HepG2 (cell line): Measurements from ENCODE around the gene SNCG. TPM values are rescaled to one million over a fixed set of nuclear protein-coding genes. Genes with fewer than 3 reads are reported as not detected.

Experiments
- ATAC-seq: fragments of 200-7000 bp; cut with Tn5 transposase; 3 replicates; pipeline ENCODE4 v1.9.1; 2020; ENCODE audit warnings: mild to moderate bottlenecking, moderate library complexity
- BruUV-seq: library from RNA; stranded (reverse); fragments of 400-500 nt; replicated peaks from 2 replicates; lab custom pipeline; 2021; lab: Mats Ljungman, UMichigan
- CTCF ChIA-PET: fragments of 300-600 bp; formaldehyde crosslinking; extraction: SDS; loops from one replicate; lab custom pipeline; 2021; ENCODE audit warnings: low total read pairs, inconsistent platforms, low intra/inter-chr PET ratio; lab: Yijun Ruan, JAX
- POLR2A ChIA-PET: fragments of 350-600 bp; sonication (Branson Sonifier 250); formaldehyde crosslinking; loops from one replicate; lab custom pipeline; 2020; ENCODE audit warnings: antibody characterized with exemption, inconsistent platforms; lab: Yijun Ruan, JAX
- DNase-seq: peaks from one replicate; pipeline ENCODE4 v3.0.0-alpha.2; 2015; ENCODE audit warnings: low spot score
- FAIRE-seq: peaks from 3 replicates; lab custom pipeline; 2011; peaks lifted over from hg19 to GRCh38; lab: Jason Lieb, UNC
- H2AFZ ChIP-seq: one replicate; pipeline ENCODE4 v1.6.1; 2011; ENCODE audit warnings: low read length, inconsistent platforms
- H3K27ac ChIP-seq: fragments of 300-600 bp; 3 replicates; pipeline ENCODE4 v1.8.0; 2011; ENCODE audit warnings: mixed run types, mild to moderate bottlenecking, mixed read lengths, low read length, inconsistent platforms; ENCODE audit not compliant: insufficient read depth; ENCODE audit errors: extremely low read length
- H3K27me3 ChIP-seq, 2 experiments: fragments of 200-600 bp in 1 of 2; 2 replicates in 1 of 2; 3 replicates in 1 of 2; pipeline versions ENCODE4 v1.6.0 to v1.8.0; 2011; ENCODE audit warnings: low read length in 2 of 2, mild to moderate bottlenecking in 2 of 2, moderate library complexity in 2 of 2, inconsistent platforms in 1 of 2; ENCODE audit not compliant: insufficient read depth in 2 of 2, control insufficient read depth in 1 of 2
- H3K36me3 ChIP-seq, 2 experiments: fragments of 200-600 bp in 1 of 2; replicated peaks in 1 of 2; 2 replicates in 1 of 2; 3 replicates in 1 of 2; pipeline versions ENCODE4 v1.5.1 to v1.8.0; 2011; ENCODE audit warnings: low read length in 2 of 2, inconsistent platforms in 1 of 2; ENCODE audit not compliant: insufficient read depth in 2 of 2, control insufficient read depth in 1 of 2
- H3K4me1 ChIP-seq: 2 replicates; pipeline ENCODE4 v1.5.1; 2012; ENCODE audit warnings: low read length, inconsistent platforms; ENCODE audit not compliant: insufficient read depth
- H3K4me2 ChIP-seq: 2 replicates; pipeline ENCODE4 v1.6.0; 2011; ENCODE audit warnings: low read depth, low read length, inconsistent platforms
- H3K4me3 ChIP-seq, 3 experiments: fragments of 200-600 bp in 1 of 3; sonication (generic), shearing (Covaris generic) in 1 of 3; replicated peaks in 1 of 3; 2 replicates each; pipeline ENCODE4 v1.5.1; 2011 to 2016; ENCODE audit warnings: low read length in 3 of 3, inconsistent platforms in 2 of 3, low read depth in 2 of 3, mild to moderate bottlenecking in 2 of 3, control low read depth in 1 of 3, mixed read lengths in 1 of 3; ENCODE audit not compliant: insufficient read depth in 1 of 3
- H3K79me2 ChIP-seq: one replicate; pipeline ENCODE4 v1.6.1; 2011; ENCODE audit warnings: low read length, inconsistent platforms; ENCODE audit not compliant: insufficient read depth
- H3K9ac ChIP-seq: 2 replicates; pipeline ENCODE4 v1.6.0; 2011; ENCODE audit warnings: mild to moderate bottlenecking, low read depth, low read length, inconsistent platforms; ENCODE audit not compliant: insufficient read depth
- H3K9me3 ChIP-seq: 2 replicates; pipeline ENCODE4 v1.5.1; 2012; ENCODE audit warnings: mild to moderate bottlenecking, low read length
- H4K20me1 ChIP-seq: 2 replicates; pipeline ENCODE4 v1.6.0; 2011; ENCODE audit warnings: inconsistent platforms, mild to moderate bottlenecking, low read length, moderate library complexity; ENCODE audit not compliant: insufficient read depth
- ARID5B ChIP-seq: IDR thresholded peaks from 2 replicates; pipeline ENCODE4 v1.4.0; 2020; ENCODE audit warnings: mild to moderate bottlenecking, missing genetic modification reagents
- ATAD3A ChIP-seq: sonication (generic); formaldehyde crosslinking; IDR thresholded peaks from 2 replicates; pipeline ENCODE4 v1.4.0; 2020; ENCODE audit warnings: missing genetic modification reagents
- BHLHE40 ChIP-seq: IDR thresholded peaks from 2 replicates; pipeline ENCODE4 v1.6.1; 2011; ENCODE audit warnings: low read length, improper control_type of control experiment
- CC2D1A ChIP-seq: sonication (generic); formaldehyde crosslinking; IDR thresholded peaks from 2 replicates; pipeline ENCODE4 v1.8.1; 2023; ENCODE audit warnings: mild to moderate bottlenecking, missing genetic modification reagents
- FOXK1 ChIP-seq: sonication (generic); formaldehyde crosslinking; IDR thresholded peaks from 2 replicates; pipeline ENCODE4 v1.4.0; 2020; ENCODE audit warnings: low read depth, missing genetic modification reagents, borderline replicate concordance
- FUBP1 ChIP-seq: sonication (generic); formaldehyde crosslinking; IDR thresholded peaks from 2 replicates; pipeline ENCODE4 v1.5.1; 2020; ENCODE audit warnings: missing genetic modification reagents, mild to moderate bottlenecking, borderline replicate concordance
- JUN ChIP-seq: sonication (generic); formaldehyde crosslinking; IDR thresholded peaks from 2 replicates; pipeline ENCODE4 v1.4.0; 2020; ENCODE audit warnings: mild to moderate bottlenecking, missing genetic modification reagents
- NKX3-1 ChIP-seq: sonication (generic); formaldehyde crosslinking; IDR thresholded peaks from 2 replicates; pipeline ENCODE4 v1.5.0; 2020; ENCODE audit warnings: missing genetic modification reagents
- NRL ChIP-seq: sonication (generic); formaldehyde crosslinking; IDR thresholded peaks from 2 replicates; pipeline ENCODE4 v1.5.0; 2020; ENCODE audit warnings: missing genetic modification reagents, mild to moderate bottlenecking, moderate library complexity, borderline replicate concordance
- SMARCE1 ChIP-seq: fragments of 450-650 bp; IDR thresholded peaks from 2 replicates; pipeline ENCODE4 v1.6.1; 2017; ENCODE audit warnings: borderline replicate concordance
- SMC3 ChIP-seq: IDR thresholded peaks from 2 replicates; pipeline ENCODE4 v1.6.1; 2011; ENCODE audit warnings: low read length, improper control_type of control experiment
- TFDP1 ChIP-seq: IDR thresholded peaks from 2 replicates; pipeline ENCODE4 v1.6.1; 2016; ENCODE audit warnings: missing compliant biosample characterization, missing genetic modification reagents, borderline replicate concordance
- YEATS2 ChIP-seq: sonication (generic); formaldehyde crosslinking; IDR thresholded peaks from 2 replicates; pipeline ENCODE4 v1.4.0; 2020; ENCODE audit warnings: missing genetic modification reagents, borderline replicate concordance
- ZFP37 ChIP-seq: sonication (generic); formaldehyde crosslinking; IDR thresholded peaks from 2 replicates; pipeline ENCODE4 v1.4.0; 2020; ENCODE audit warnings: missing genetic modification reagents, borderline replicate concordance
- ZNF331 ChIP-seq: sonication (generic); formaldehyde crosslinking; IDR thresholded peaks from 2 replicates; pipeline ENCODE4 v1.4.0; 2020; ENCODE audit warnings: missing genetic modification reagents
- ZNF724P ChIP-seq: sonication (generic); formaldehyde crosslinking; IDR thresholded peaks from 2 replicates; pipeline ENCODE4 v1.8.0; 2022; ENCODE audit warnings: missing genetic modification reagents, borderline replicate concordance
- WGBS: methylation state at CpG from one replicate; pipeline ENCODE4 v1.1.6; 2017; ENCODE audit warnings: low lambda C conversion rate; 5-methylcytosine and 5-hydroxymethylcytosine counted together
- in situ Hi-C: cut with HindIII; loops from 2 replicates; pipeline ENCODE4 v1.10.0; 2017; ENCODE audit warnings: low pct_unique_long_range_greater_than_20kb; ENCODE audit not compliant: extremely low pct_ligation_motif_present
- intact Hi-C: fragments of 100-400 bp; cut with micrococcal nuclease; formaldehyde crosslinking; loops from one replicate; pipeline ENCODE4 v1.10.0; 2022; ENCODE audit not compliant: unreplicated experiment
- polyA plus RNA-seq, 8 experiments: library from polyadenylated mRNA; depleted of rRNA in 3 of 8; stranded (reverse) in 7 of 8; unstranded in 1 of 8; fragments of >200 nt; fragmentation: Illumina TruSeq in 4 of 8; extraction: Trizol in 4 of 8; gene quantifications; 2 replicates each; pipeline versions ENCODE4 v1.2.1 to v1.2.3, GENCODE V29; 2011 to 2016; ENCODE audit warnings: low read depth in 4 of 8, missing spikeins in 1 of 8, mixed read lengths in 1 of 8; ENCODE audit not compliant: insufficient read depth in 1 of 8
- total RNA-seq, 5 experiments: library from RNA; depleted of rRNA; stranded (reverse); fragments of >200 nt; fragmentation: Illumina TruSeq; extraction: Trizol; gene quantifications; 2 replicates each; pipeline ENCODE4 v1.2.3, GENCODE V29; 2016; ENCODE audit warnings: low read depth in 1 of 5
- TF ChIP-seq, protein P1 (sequence below): sonication (generic); formaldehyde crosslinking; IDR thresholded peaks from 2 replicates; pipeline ENCODE4 v1.8.1; 2022; ENCODE audit warnings: mild to moderate bottlenecking, missing genetic modification reagents
- TF ChIP-seq, protein P2 (sequence below): IDR thresholded peaks from 2 replicates; pipeline ENCODE4 v1.6.1; 2016; ENCODE audit warnings: missing genetic modification reagents, missing compliant biosample characterization

SNCG gene
- total and polyA plus RNA-seq, 2 of the 13 experiments (the other 11 are each of a cell fraction or from before 2014, with no cell fraction given) = 0.22 to 0.91 TPM

DNA sequence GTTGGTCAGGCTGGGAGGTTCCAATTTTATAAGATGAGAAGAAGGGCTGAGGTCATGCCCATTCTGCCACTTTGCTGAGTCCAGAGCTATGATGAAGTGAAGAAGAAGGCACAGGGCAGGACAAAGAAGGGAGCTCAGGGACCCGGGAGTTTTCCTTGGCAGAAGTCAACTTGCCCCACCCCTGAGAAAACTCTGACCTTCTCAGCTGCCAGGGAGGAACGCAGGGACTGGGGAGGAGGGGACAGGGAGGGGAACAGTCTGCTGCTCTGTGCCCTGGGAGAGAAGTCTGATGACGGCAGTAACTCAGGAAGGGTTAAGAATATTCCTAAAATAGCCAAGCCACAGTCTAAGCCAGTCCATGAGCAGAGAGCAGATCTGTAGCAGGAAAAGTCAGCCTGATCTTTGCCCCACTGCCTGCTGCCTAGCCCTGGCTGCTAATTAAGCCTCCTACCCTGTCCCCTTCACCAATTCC lies 21.6 kb downstream of the SNCG start:
- no peak for FAIRE-seq
- intact Hi-C loops (no loop called here), in situ Hi-C loops (no loop called here)
- Histone ChIP-seq H3K9me3 (no peaks in the 10 kb centered on the region), H3K4me2 (no peak overlapping the region), H3K27ac (no peak overlapping the region), H4K20me1 (no peaks in the 10 kb centered on the region), H3K4me1 (no peaks in the 10 kb centered on the region), H3K36me3 (no peaks in the 10 kb centered on the region), H3K79me2 (no peaks in the 10 kb centered on the region), H3K27me3 (no peaks in the 10 kb centered on the region; a peak in 1 of 5 replicates), H2AFZ (no peak overlapping the region), H3K9ac (no peak overlapping the region), H3K4me3 (no peak overlapping the region)
- ChIA-PET POLR2A (no interaction called here), CTCF (no interaction called here)
- no TSS peak for BruUV-seq
- ATAC-seq = peak; percentile 58
- WGBS = 17% methylated on average over 2 of the region's 3 CpGs
- no peak for DNase-seq
- TF ChIP-seq TFDP1 (CRISPR knock-in tag) = no peak
- no peak for TF ChIP-seq FUBP1
- TF ChIP-seq ZNF724P = no peak
- no peak for TF ChIP-seq JUN (CRISPR knock-in tag)
- TF ChIP-seq, protein P1, sequence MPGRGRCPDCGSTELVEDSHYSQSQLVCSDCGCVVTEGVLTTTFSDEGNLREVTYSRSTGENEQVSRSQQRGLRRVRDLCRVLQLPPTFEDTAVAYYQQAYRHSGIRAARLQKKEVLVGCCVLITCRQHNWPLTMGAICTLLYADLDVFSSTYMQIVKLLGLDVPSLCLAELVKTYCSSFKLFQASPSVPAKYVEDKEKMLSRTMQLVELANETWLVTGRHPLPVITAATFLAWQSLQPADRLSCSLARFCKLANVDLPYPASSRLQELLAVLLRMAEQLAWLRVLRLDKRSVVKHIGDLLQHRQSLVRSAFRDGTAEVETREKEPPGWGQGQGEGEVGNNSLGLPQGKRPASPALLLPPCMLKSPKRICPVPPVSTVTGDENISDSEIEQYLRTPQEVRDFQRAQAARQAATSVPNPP (CRISPR knock-in tag) = no peak
- no peak for TF ChIP-seq YEATS2 (CRISPR knock-in tag)
- TF ChIP-seq ZFP37 (CRISPR knock-in tag) = no peak
- no peak for TF ChIP-seq BHLHE40
- TF ChIP-seq NRL = no peak
- TF ChIP-seq CC2D1A (CRISPR knock-in tag) = no peak
- no peak for TF ChIP-seq ZNF331 (CRISPR knock-in tag)
- TF ChIP-seq, protein P2, sequence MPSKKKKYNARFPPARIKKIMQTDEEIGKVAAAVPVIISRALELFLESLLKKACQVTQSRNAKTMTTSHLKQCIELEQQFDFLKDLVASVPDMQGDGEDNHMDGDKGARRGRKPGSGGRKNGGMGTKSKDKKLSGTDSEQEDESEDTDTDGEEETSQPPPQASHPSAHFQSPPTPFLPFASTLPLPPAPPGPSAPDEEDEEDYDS (CRISPR knock-in tag) = no peak
- TF ChIP-seq SMC3 = no peak
- no peak for TF ChIP-seq NKX3-1 (CRISPR knock-in tag)
- no peak for TF ChIP-seq ATAD3A (CRISPR knock-in tag)
- TF ChIP-seq SMARCE1 = no peak
- TF ChIP-seq ARID5B (CRISPR knock-in tag) = no peak
- no peak for TF ChIP-seq FOXK1
